ENCODE data around the gene MAGI2.

The MAGI2 gene

DNA sequence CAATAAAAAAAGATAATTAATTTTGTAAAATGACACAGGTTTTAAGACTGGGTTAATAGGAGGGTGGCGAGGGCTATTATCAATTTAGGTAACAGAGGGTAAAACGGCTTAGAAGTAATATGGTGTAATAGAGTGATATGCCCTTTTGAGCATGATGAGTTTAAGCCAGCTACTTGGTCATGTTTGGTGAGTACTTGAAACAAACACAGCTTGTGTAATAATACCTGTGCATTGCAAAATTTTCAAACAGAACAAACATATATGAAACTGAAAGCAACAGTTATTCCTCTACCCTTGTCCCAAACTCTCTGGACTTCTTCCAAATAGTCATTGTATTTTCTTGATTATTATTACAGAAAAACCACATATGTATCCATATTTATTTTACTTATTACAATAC, 241.7 kb downstream of the MAGI2 start:
- peak; percentile 22 for DNase-seq (ENCODE audit: low read depth, low spot score)
- H3K27ac ChIP-seq, result peak overlapping the region; percentile 38

DNA sequence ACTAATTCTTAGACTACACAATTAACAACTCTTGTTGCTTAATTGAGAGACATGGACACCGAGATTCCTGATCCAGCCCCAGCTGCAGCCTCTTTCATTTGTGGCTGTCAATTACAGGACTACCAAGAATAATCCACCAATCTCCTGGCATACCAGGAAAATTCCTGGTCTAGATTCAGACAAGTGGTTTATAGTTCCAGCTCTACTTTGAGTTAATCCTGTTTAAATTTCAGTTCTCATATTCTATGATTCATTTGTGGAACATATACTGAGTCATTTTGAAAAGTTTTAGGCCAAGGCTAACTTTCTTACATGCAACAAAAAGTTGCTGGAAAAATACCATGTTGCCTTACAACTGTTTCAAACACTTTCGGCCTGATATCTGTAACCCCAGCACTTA, 253.5 kb downstream of the MAGI2 start:
- DNase-seq (ENCODE audit: low read depth, low spot score), result no peak
- no peak overlapping the region for H3K27ac ChIP-seq

DNA sequence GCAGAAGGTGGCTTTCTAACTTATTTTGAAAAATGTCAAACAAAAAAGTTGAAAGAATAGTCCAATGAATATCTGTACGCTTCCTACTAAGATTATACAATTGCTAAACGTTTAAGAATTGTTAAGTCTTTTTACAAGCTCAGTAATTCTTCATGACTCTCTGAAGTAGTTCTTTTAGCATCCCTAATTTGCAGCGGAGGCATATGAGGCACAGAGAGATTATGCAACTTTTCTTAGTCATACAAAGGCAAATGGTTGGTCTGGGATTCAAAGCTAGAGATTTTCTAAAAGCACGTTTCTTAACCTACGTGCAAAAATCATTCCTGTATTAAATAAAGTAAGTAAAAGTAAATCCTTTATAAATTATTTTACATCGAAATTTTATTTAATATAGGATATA, 254.2 kb downstream of the MAGI2 start:
- no peak for DNase-seq (ENCODE audit: low read depth, low spot score)

DNA sequence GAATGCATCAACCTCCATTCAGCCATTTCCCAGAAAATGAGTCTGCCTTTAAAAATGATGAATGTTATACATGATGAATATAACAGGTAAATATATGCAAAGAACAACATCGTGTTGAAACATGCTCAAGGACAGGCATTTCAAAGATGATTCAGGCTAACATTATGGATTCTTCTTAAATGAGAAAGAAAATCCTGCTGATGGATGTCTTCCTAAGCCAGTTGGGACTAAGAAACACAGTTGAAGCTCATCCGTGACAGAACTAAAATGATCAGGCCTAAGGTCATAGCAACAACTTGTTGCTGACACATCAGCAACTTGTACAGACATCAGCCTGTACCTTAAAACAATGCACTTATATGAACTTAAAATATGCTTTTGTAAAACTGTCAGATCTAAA, 267.9 kb downstream of the MAGI2 start:
- H3K27ac ChIP-seq, result peak overlapping the region; percentile 62

More for the DNA sequence above, 254.2 kb downstream of the MAGI2 start:
- no peak overlapping the region for H3K27ac ChIP-seq

DNA sequence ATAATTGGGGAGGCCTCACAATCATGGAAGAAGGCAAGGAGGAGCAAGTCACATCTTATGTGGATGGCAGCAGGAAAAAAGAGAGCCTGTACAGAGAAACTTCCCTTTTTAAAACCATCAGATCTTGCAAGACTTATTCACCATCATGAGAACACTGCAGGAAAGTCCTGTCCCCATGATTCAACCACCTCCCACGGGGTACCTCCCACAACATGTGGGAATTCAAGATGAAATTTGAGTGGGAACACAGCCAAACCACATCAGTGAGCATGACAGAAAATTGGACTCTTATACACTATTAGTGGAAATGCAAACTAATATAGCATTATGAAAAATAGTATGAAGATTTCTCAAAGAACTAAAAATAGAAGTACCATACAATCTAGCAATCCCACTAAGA, 271.2 kb downstream of the MAGI2 start:
- peak overlapping the region; percentile 4 for H3K27ac ChIP-seq
- DNase-seq (ENCODE audit: low read depth, low spot score), result peak; percentile 63

More for the DNA sequence above, 267.9 kb downstream of the MAGI2 start:
- DNase-seq (ENCODE audit: low read depth, low spot score), result peak; percentile 97

DNA sequence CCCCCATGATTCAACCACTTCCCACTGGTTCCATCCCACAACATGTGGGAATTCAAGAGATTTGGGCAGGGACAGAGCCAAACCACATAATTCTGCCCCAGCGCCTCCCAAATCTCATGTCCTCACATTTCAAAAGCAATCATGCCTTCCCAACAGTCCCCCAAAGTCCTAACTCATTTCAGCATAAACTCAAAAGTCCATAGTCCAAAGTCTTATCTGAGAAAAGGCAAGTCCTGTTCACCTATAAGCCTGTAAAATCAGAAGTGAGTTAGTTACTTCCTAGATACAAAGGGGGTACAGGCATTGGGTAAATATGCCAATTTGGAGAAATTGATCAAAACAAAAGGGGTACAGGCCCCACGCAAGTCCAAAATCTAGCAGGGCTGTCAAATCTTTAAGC, 272.9 kb downstream of the MAGI2 start:
- no peak overlapping the region for H3K27ac ChIP-seq
- no peak for DNase-seq (ENCODE audit: low read depth, low spot score)

DNA sequence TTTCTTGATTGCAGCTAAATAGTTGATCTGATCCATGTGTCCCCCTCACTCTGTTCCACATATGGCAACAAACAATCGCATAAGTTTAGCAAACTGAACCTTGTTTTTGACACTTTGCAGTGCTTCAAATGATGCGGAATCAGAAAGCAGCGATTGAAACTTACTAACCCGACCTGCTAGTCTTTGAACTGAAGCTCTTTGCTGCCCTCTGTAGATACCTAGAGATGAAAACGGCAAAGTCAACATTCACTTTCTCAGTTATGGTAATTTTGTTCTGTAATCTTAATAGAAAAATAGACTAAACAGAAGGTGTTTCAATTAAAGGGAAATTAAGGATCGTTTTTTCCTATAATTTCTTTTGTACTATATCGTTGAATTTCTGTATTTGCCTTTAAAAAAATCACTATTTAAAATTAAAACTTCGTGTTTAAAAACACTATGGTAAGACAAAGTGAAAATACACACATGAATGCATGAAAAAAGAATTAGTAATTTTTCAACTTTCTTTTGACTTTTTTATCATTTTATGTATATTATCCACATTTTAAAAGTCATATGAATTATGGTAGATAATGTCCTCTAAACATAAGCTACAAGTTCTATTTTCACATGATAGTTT, 276.5 kb downstream of the MAGI2 start:
- DNase-seq (ENCODE audit: low read depth, low spot score), result no peak
- H3K27ac ChIP-seq, result no peak overlapping the region

DNA sequence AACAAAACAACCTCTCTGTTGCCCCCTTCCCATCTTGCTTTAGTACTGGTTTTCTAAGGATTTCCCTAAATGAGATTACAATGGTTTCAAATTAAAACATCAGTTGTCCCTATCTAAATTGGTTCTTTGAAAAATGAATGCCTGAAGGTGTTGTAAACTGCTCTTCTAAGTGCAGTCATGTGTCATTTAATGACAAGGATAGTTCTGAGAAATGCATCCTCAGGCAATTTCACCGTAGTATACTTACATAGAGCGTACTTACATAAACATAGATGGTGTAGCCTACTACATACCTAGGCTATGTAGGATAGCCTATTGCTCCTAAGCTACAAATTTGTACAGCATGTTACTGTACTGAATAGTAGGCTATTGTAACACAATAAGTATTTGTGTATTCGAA, 278.1 kb downstream of the MAGI2 start:
- H3K27ac ChIP-seq, result no peak overlapping the region
- DNase-seq (ENCODE audit: low read depth, low spot score), result no peak

DNA sequence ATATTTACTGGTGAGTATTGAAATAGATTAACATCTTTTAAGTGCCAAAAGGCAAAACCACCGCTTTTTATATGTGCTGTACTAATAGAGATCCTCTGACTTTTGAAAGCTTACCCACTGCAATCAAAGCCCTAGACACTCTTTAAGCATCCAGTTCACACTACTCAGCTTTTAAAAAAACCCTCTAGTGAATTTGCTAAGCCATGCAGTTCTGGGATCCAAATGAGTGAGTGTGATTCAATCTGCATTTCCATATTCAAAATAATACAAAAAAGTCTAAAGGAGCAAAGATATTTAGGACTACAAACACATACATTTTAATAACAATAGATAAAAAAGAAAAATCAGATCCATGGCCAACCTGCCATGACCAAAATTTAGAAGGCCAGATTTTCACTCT, 288.2 kb downstream of the MAGI2 start:
- no peak for DNase-seq (ENCODE audit: low read depth, low spot score)

DNA sequence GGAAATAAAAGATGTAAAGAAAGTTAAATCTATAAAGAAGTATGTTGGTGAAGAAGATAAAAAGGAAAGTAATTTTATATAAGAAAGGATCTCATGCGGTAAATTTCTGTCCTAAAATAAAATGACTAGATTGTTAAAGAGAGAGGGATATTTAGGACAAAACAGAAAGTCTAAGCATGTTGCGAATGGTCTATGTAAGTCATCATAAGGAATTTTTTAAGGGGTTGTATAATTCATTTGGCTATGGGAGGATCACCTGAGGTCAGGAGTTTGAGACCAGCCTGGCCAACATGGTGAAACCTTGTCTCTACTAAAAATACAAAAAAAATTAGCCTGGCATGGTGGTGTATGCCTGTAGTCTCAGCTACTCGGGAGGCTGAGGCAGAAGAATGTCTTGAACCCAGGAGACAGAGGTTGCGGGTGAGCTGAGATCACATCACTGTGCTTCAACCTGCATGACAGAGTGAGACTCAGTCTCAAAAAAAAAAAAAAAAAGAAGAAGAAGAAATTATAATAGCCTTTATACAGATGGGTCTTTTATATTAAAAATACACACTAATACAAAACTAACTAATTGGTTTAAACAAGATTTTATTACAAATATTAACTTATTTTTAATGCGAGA, 294.3 kb downstream of the MAGI2 start:
- DNase-seq (ENCODE audit: low read depth, low spot score), result no peak
- no peak overlapping the region for H3K27ac ChIP-seq

More for the DNA sequence above, 288.2 kb downstream of the MAGI2 start:
- no peak overlapping the region for H3K27ac ChIP-seq

DNA sequence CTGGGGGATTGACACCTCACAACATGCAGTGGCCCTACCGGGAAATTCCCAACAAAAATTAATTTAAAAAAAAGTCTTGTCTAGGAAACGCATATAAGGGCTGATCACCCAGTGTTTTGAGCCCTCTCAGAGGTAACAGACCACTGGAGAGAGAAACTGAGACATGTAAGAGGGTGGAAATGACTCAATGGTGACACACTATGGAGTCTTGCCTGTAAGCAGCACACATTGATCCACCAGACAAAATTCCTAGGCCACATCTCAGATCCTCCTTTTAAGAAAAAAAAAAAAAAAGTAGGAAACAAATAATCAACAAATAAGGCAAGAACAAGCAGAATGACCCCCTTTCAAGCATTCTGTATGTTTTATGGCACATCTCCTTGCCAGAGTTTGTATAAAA, 296.2 kb downstream of the MAGI2 start:
- no peak for DNase-seq (ENCODE audit: low read depth, low spot score)

DNA sequence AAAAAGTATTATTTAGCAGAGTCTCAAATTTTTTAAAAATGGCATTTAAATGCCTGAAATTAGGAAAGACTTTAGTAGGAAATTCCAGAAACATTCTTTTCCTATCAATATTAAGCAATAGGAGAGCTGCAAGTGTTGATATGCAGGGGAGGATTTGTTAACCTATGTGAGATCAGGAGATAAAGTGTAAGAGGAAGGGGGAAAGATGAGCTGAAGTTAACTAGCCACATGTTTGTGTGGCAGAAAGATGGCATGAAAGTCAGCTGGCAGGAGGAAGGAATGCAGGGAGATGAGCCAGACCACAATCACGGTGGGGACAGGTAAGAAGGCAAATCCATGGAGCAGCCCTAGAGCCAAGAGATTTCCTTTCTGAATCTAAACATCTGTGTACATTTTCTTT, 303.6 kb downstream of the MAGI2 start:
- DNase-seq (ENCODE audit: low read depth, low spot score), result no peak
- no peak overlapping the region for H3K27ac ChIP-seq

More for the DNA sequence above, 296.2 kb downstream of the MAGI2 start:
- H3K27ac ChIP-seq, result no peak overlapping the region

DNA sequence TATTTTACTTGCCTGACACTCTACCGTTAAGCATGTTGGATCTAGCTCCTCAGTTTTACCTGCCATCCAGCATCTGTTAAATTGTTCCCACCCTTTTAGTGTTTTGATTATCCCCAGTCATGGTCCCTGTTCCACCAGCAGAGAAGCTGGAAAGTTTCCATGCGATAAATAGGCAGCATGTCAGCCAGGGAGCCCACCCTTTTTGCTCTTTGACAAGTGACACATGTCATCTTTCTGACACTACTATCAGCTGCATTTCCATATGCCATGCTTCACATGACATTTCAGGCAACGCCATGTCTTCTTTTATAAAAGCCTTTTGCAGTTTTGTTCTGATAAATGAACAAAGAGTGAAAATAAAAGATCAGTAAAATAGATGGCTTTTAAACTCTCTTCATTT, 310.8 kb downstream of the MAGI2 start:
- no peak for DNase-seq (ENCODE audit: low read depth, low spot score)
- H3K27ac ChIP-seq, result no peak overlapping the region

DNA sequence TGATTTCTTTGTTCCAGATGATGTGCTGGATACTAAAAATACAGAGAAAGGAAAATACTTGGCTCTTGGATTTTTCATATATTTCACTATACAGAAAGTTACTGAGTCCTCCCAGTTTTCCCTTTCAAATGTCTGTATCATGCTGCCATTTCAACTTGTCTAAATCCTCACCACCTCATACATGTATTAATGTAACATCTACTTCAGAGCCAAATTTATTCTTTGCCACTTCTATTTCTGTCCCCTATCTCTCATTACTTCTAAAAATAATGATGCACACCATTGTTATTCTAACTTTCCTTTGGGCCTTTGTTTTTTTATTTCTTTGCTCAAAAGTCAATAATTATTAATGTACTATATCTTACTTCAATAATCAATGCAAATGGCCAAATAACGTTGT, 312.2 kb downstream of the MAGI2 start:
- no peak for DNase-seq (ENCODE audit: low read depth, low spot score)
- H3K27ac ChIP-seq, result no peak overlapping the region

DNA sequence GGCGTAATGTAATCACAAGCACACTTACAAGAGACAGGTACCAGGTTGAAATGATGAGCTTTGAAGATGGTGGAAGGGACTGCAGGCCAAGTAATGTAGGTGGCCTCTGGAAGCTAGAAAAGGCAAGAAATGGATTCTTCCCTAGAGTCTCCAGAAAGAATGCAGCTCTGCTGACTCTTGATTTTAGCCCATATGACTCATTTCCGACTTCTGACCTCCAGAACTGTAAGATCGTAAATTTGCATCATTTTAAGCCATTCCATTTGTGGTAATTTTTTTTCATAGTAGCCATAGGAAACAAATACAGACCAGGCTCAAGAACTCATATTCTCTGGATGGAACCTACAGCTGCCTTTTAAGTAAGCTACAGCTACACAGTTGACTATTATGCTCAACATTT, 315.5 kb downstream of the MAGI2 start:
- no peak for DNase-seq (ENCODE audit: low read depth, low spot score)
- H3K27ac ChIP-seq, result no peak overlapping the region

DNA sequence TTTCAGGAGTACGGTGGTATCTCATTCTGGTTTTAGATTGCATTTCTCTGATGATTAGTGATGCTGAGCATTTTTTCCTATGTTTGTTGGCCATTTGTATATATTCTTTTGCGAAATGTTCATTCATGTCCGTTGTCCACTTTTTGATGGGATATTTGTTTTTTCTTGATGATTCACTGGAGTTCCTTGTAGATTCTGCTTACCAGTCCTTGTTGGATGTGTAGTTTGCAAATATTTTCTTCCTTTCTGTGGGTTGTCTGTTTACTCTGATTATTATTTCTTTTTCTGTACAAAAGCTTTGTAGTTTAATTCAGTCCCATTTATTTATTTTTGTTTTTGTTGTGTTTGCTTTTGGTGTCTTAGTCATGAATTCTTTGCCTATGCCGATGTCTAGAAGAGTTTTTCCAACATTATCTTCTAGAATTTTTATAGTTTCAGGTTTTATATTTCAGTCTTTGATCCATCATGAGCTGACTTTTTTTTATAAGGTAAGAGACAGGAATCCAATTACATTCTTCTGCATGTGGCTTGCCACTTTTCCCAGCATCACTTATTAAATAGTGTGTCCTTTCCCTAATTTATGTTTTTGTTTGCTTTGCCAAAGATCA, 320.5 kb downstream of the MAGI2 start:
- DNase-seq (ENCODE audit: low read depth, low spot score), result no peak

DNA sequence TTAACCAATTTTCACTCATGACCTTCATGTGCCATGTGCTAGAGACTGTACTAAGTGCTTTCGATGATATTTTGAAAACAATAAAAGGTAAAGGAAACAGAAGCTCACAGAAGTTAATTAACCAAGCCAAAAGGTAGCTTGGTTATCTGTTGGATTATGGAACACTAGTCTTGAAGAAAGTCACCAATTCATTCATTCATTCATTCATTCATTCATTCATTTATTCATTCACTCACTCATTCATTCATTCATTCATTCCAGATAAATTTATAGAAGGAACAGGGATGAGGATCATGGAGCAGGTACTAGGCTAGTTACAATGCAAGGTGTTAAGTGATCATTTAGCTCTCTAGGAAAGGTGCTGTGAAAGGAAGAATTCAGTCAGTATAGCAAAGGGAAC, 322.8 kb downstream of the MAGI2 start:
- H3K27ac ChIP-seq, result no peak overlapping the region
- DNase-seq (ENCODE audit: low read depth, low spot score), result no peak

More for the DNA sequence above, 320.5 kb downstream of the MAGI2 start:
- H3K27ac ChIP-seq, result no peak overlapping the region

DNA sequence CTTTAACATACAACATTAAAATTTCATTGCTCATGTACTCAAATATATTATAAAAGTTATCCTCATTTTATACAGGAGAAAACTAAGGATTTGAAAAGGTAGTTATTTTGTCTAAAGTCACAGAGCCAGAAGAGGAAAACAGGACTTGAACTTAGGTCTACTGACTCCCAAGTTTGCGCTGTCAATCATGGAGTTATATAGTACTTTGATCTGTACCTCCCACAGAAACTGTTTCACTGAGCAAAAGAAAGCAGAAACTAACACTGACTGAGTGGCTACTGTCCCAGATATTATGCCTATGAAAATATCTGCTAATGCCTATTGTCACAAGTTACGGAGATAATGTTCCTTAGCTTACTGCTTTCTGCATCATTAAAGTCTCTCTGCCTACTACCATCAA, 329.1 kb downstream of the MAGI2 start:
- DNase-seq (ENCODE audit: low read depth, low spot score), result no peak
- no peak overlapping the region for H3K27ac ChIP-seq

DNA sequence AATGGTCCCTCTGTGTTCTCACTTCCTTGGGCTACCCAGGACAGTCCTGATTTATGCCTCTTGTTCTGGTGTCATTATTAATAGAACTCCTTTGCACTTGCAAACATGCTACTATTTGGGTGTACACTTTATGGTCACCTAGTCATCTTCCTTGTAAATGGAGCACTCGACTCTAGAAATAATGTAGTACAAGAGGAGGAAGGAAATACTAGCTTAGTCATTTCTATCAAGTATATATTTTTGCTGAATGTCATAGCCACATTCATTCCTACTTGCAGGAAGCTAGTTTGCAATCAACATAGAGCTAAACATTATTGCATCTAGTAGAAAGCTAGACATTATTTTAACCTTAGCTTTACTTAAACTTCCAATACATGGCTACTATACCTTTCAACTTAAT, 335.3 kb downstream of the MAGI2 start:
- DNase-seq (ENCODE audit: low read depth, low spot score), result no peak
- H3K27ac ChIP-seq, result no peak overlapping the region

DNA sequence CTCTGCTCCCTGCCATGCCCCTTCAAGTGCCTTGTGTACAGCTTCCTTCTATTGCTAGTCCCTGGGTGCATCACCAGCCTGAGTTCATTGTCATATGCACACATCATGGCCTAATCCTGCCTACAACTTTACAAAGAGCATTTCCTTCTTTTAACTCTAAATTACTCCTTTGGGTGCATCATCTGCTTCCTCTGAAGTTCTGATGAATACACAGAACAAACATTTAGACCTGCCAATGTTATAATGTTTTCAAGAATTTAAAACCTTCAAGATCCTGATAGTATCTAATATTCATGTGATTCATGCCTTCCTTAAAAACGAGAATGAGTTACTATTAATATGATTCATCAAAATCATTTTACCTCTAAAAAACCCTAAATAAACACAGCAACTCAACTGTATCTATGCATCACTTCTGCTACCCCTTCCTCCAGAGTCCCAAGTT, 357.1 kb downstream of the MAGI2 start:
- peak; percentile 45 for DNase-seq (ENCODE audit: low read depth, low spot score)
- H3K27ac ChIP-seq, result no peak overlapping the region

DNA sequence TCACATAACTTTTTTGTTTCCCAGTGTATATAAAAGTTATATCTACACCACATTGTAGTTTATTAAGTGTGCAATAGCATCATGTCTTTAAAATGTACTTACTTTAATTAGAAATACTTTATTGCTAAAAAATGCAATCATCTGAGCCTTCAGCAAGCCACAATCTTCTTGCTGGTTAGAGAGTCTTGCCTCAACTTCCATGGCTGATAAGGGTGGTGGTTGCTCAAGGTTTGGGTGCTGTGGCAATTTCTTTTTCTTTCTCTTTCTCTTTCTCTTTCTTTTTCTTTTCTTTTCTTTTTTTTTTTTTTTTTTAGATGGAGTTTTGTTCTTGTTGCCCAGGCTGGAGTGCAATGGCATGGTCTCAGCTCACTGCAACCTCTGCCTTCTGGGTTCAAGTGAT, 360.0 kb downstream of the MAGI2 start:
- DNase-seq (ENCODE audit: low read depth, low spot score), result no peak
- H3K27ac ChIP-seq, result no peak overlapping the region

DNA sequence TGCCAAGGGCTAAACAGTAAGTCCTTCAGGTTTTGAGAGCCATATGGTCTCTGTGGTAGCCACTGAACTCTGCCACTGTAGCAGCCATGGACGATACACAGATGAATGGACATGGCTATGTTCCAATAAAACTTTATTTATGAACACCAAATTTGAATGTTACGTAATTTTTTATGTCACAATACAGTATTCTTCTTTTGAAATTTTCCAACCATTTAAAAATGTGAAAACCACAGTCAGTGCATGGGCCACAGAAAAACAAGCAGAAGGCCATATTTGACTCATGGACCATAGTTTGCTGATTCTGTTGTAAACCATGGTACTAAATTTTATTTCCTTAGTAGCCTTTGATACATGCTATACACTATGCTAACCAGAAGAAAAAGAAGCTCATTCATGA, 361.8 kb downstream of the MAGI2 start:
- no peak for DNase-seq (ENCODE audit: low read depth, low spot score)
- H3K27ac ChIP-seq, result no peak overlapping the region

Data from epithelial cell of prostate (primary cell).